HepG2 (cell line): ENCODE results near the gene PODXL. TPM values are rescaled to one million over a fixed set of nuclear protein-coding genes. Genes with fewer than 3 reads are reported as not detected.

Experiments used
- ATAC-seq: fragments of 200-7000 bp; cut with Tn5 transposase; 3 replicates; pipeline ENCODE4 v1.9.1; 2020; ENCODE audit warnings: mild to moderate bottlenecking, moderate library complexity
- BruUV-seq: library from RNA; stranded (reverse); fragments of 400-500 nt; replicated peaks from 2 replicates; lab custom pipeline; 2021; lab: Mats Ljungman, UMichigan
- CTCF ChIA-PET: fragments of 300-600 bp; formaldehyde crosslinking; extraction: SDS; loops from one replicate; lab custom pipeline; 2021; ENCODE audit warnings: low total read pairs, inconsistent platforms, low intra/inter-chr PET ratio; lab: Yijun Ruan, JAX
- POLR2A ChIA-PET: fragments of 350-600 bp; sonication (Branson Sonifier 250); formaldehyde crosslinking; loops from one replicate; lab custom pipeline; 2020; ENCODE audit warnings: antibody characterized with exemption, inconsistent platforms; lab: Yijun Ruan, JAX
- DNase-seq: peaks from one replicate; pipeline ENCODE4 v3.0.0-alpha.2; 2015; ENCODE audit warnings: low spot score
- FAIRE-seq: peaks from 3 replicates; lab custom pipeline; 2011; peaks lifted over from hg19 to GRCh38; lab: Jason Lieb, UNC
- H2AFZ ChIP-seq: one replicate; pipeline ENCODE4 v1.6.1; 2011; ENCODE audit warnings: low read length, inconsistent platforms
- H3K27ac ChIP-seq: fragments of 300-600 bp; 3 replicates; pipeline ENCODE4 v1.8.0; 2011; ENCODE audit warnings: mixed run types, mild to moderate bottlenecking, mixed read lengths, low read length, inconsistent platforms; ENCODE audit not compliant: insufficient read depth; ENCODE audit errors: extremely low read length
- H3K27me3 ChIP-seq, 2 experiments: fragments of 200-600 bp in 1 of 2; 2 replicates in 1 of 2; 3 replicates in 1 of 2; pipeline versions ENCODE4 v1.6.0 to v1.8.0; 2011; ENCODE audit warnings: low read length in 2 of 2, mild to moderate bottlenecking in 2 of 2, moderate library complexity in 2 of 2, inconsistent platforms in 1 of 2; ENCODE audit not compliant: insufficient read depth in 2 of 2, control insufficient read depth in 1 of 2
- H3K36me3 ChIP-seq, 2 experiments: fragments of 200-600 bp in 1 of 2; replicated peaks in 1 of 2; 2 replicates in 1 of 2; 3 replicates in 1 of 2; pipeline versions ENCODE4 v1.5.1 to v1.8.0; 2011; ENCODE audit warnings: low read length in 2 of 2, inconsistent platforms in 1 of 2; ENCODE audit not compliant: insufficient read depth in 2 of 2, control insufficient read depth in 1 of 2
- H3K4me1 ChIP-seq: 2 replicates; pipeline ENCODE4 v1.5.1; 2012; ENCODE audit warnings: low read length, inconsistent platforms; ENCODE audit not compliant: insufficient read depth
- H3K4me2 ChIP-seq: 2 replicates; pipeline ENCODE4 v1.6.0; 2011; ENCODE audit warnings: low read depth, low read length, inconsistent platforms
- H3K4me3 ChIP-seq, 3 experiments: fragments of 200-600 bp in 1 of 3; sonication (generic), shearing (Covaris generic) in 1 of 3; replicated peaks in 1 of 3; 2 replicates each; pipeline ENCODE4 v1.5.1; 2011 to 2016; ENCODE audit warnings: low read length in 3 of 3, inconsistent platforms in 2 of 3, low read depth in 2 of 3, mild to moderate bottlenecking in 2 of 3, control low read depth in 1 of 3, mixed read lengths in 1 of 3; ENCODE audit not compliant: insufficient read depth in 1 of 3
- H3K79me2 ChIP-seq: one replicate; pipeline ENCODE4 v1.6.1; 2011; ENCODE audit warnings: low read length, inconsistent platforms; ENCODE audit not compliant: insufficient read depth
- H3K9ac ChIP-seq: 2 replicates; pipeline ENCODE4 v1.6.0; 2011; ENCODE audit warnings: mild to moderate bottlenecking, low read depth, low read length, inconsistent platforms; ENCODE audit not compliant: insufficient read depth
- H3K9me3 ChIP-seq: 2 replicates; pipeline ENCODE4 v1.5.1; 2012; ENCODE audit warnings: mild to moderate bottlenecking, low read length
- H4K20me1 ChIP-seq: 2 replicates; pipeline ENCODE4 v1.6.0; 2011; ENCODE audit warnings: inconsistent platforms, mild to moderate bottlenecking, low read length, moderate library complexity; ENCODE audit not compliant: insufficient read depth
- CTCF ChIP-seq: sonication (generic); formaldehyde crosslinking; IDR thresholded peaks from 2 replicates; pipeline ENCODE4 v1.5.0; 2020; ENCODE audit warnings: mild to moderate bottlenecking, missing genetic modification reagents, moderate library complexity
- E2F2 ChIP-seq: sonication (generic); formaldehyde crosslinking; IDR thresholded peaks from 2 replicates; pipeline ENCODE4 v1.4.0; 2020; ENCODE audit warnings: missing genetic modification reagents, borderline replicate concordance
- STAG1 ChIP-seq: sonication (generic); formaldehyde crosslinking; IDR thresholded peaks from 2 replicates; pipeline ENCODE4 v1.4.0; 2020; ENCODE audit warnings: missing genetic modification reagents
- ZNF121 ChIP-seq: sonication (generic); formaldehyde crosslinking; IDR thresholded peaks from 2 replicates; pipeline ENCODE4 v1.5.0; 2020; ENCODE audit warnings: mild to moderate bottlenecking, missing genetic modification reagents
- ZNF263 ChIP-seq: sonication (generic); formaldehyde crosslinking; IDR thresholded peaks from 2 replicates; pipeline ENCODE4 v1.4.0; 2020; ENCODE audit warnings: missing genetic modification reagents
- ZNF362 ChIP-seq: sonication (generic); formaldehyde crosslinking; IDR thresholded peaks from 2 replicates; pipeline ENCODE4 v1.4.0; 2020; ENCODE audit warnings: missing genetic modification reagents, mild to moderate bottlenecking, borderline replicate concordance
- ZNF720 ChIP-seq: sonication (generic); formaldehyde crosslinking; IDR thresholded peaks from 2 replicates; pipeline ENCODE4 v1.4.0; 2020; ENCODE audit warnings: missing genetic modification reagents
- WGBS: methylation state at CpG from one replicate; pipeline ENCODE4 v1.1.6; 2017; ENCODE audit warnings: low lambda C conversion rate; 5-methylcytosine and 5-hydroxymethylcytosine counted together
- in situ Hi-C: cut with HindIII; loops from 2 replicates; pipeline ENCODE4 v1.10.0; 2017; ENCODE audit warnings: low pct_unique_long_range_greater_than_20kb; ENCODE audit not compliant: extremely low pct_ligation_motif_present
- intact Hi-C: fragments of 100-400 bp; cut with micrococcal nuclease; formaldehyde crosslinking; loops from one replicate; pipeline ENCODE4 v1.10.0; 2022; ENCODE audit not compliant: unreplicated experiment
- polyA plus RNA-seq, 8 experiments: library from polyadenylated mRNA; depleted of rRNA in 3 of 8; stranded (reverse) in 7 of 8; unstranded in 1 of 8; fragments of >200 nt; fragmentation: Illumina TruSeq in 4 of 8; extraction: Trizol in 4 of 8; gene quantifications; 2 replicates each; pipeline versions ENCODE4 v1.2.1 to v1.2.3, GENCODE V29; 2011 to 2016; ENCODE audit warnings: low read depth in 4 of 8, missing spikeins in 1 of 8, mixed read lengths in 1 of 8; ENCODE audit not compliant: insufficient read depth in 1 of 8
- total RNA-seq, 5 experiments: library from RNA; depleted of rRNA; stranded (reverse); fragments of >200 nt; fragmentation: Illumina TruSeq; extraction: Trizol; gene quantifications; 2 replicates each; pipeline ENCODE4 v1.2.3, GENCODE V29; 2016; ENCODE audit warnings: low read depth in 1 of 5

The PODXL gene
- total and polyA plus RNA-seq, 2 of the 13 experiments (the other 11 are each of a cell fraction or from before 2014, with no cell fraction given) = 0.22 to 0.54 TPM

- in situ Hi-C loops = loop anchor here (5.0 kb wide), 1 partner anchor 111 kb away; no protein-coding TSS in a partner anchor
Measured at GRCh38 chr7:131546583-131547141, 9.8 kb downstream of the PODXL start.

More at GRCh38 chr7:131546583-131547141, 9.8 kb downstream of the PODXL start:
- no peaks in the 10 kb centered on the region for H3K9me3 ChIP-seq
- DNase-seq = peak; percentile 46
- no peak overlapping the region for H3K4me3 ChIP-seq
- H4K20me1 ChIP-seq = no peaks in the 10 kb centered on the region
- H3K27ac ChIP-seq = no peak overlapping the region
- no peak overlapping the region for H2AFZ ChIP-seq
- ATAC-seq = peak; percentile 26
- H3K27me3 ChIP-seq = peaks cover 0 to 11% of the 10 kb centered on the region in 2 experiments; a peak in 2 of 5 replicates
- TF ChIP-seq ZNF362 (peak; percentile 87), ZNF121 (CRISPR knock-in tag) (peak; percentile 75), CTCF (CRISPR knock-in tag) (peak; percentile 61), ZNF263 (no peak), STAG1 (CRISPR knock-in tag) (peak; percentile 27), ZNF720 (no peak), E2F2 (no peak)
- H3K4me1 ChIP-seq = peaks cover 24% of the 10 kb centered on the region
- POLR2A ChIA-PET = no interaction called here
- BruUV-seq = no TSS peak
- intact Hi-C loops = no loop called here
- no peaks in the 10 kb centered on the region for H3K36me3 ChIP-seq
- CTCF ChIA-PET = interaction anchor here (0.6 to 1.5 kb wide), 2 partner anchors 39 to 108 kb away, joined by 3 read pairs; no protein-coding TSS in a partner anchor
- 84% methylated on average over 12 of the region's 12 CpGs for WGBS
- no peak overlapping the region for H3K4me2 ChIP-seq
- H3K79me2 ChIP-seq = no peaks in the 10 kb centered on the region
- no peak for FAIRE-seq
- H3K9ac ChIP-seq = no peak overlapping the region
